Gastrocnemius medialis (tissue), 4 donors: Measurements from ENCODE around the gene GAS7. TPM values are rescaled to one million over a fixed set of nuclear protein-coding genes. Genes with fewer than 3 reads are reported as not detected.

Experiments used
- ATAC-seq, 2 donors: fragments of 150-250 bp; one replicate each; pipeline ENCODE4 v1.9.1; 2016
- DNase-seq, 2 donors: peaks; one replicate each; pipeline ENCODE4 v3.0.0-alpha.2; 2019
- H3K27ac ChIP-seq, 4 donors: fragments of 200-600 bp; sonication (generic); 1 replicate in 1 of 4; 2 replicates in 3 of 4; pipeline ENCODE4 v1.5.1; 2016 to 2018; ENCODE audit warnings: mild to moderate bottlenecking in 2 of 4, moderate library complexity in 1 of 4
- H3K27me3 ChIP-seq, 3 donors: fragments of 200-600 bp; sonication (generic) in 2 of 3; 1 replicate in 1 of 3; 2 replicates in 2 of 3; pipeline versions ENCODE4 v1.5.1 to v1.6.0; 2016 to 2019; ENCODE audit warnings: mild to moderate bottlenecking in 1 of 3, moderate library complexity in 1 of 3
- H3K36me3 ChIP-seq, 2 donors: fragments of 200-600 bp; sonication (generic) in 1 of 2; one replicate each; pipeline ENCODE4 v1.5.1; 2017 to 2018
- H3K4me1 ChIP-seq, 2 donors: fragments of 200-600 bp; sonication (generic) in 1 of 2; one replicate each; pipeline ENCODE4 v1.5.1; 2016 to 2017; ENCODE audit warnings: mild to moderate bottlenecking in 2 of 2
- H3K4me3 ChIP-seq, 4 donors: fragments of 200-600 bp; sonication (generic) in 3 of 4; 1 replicate in 1 of 4; 2 replicates in 3 of 4; pipeline ENCODE4 v1.5.1; 2016 to 2019; ENCODE audit warnings: mild to moderate bottlenecking in 2 of 4
- H3K9me3 ChIP-seq, 3 donors: fragments of 200-600 bp; sonication (generic) in 2 of 3; 1 replicate in 1 of 3; 2 replicates in 2 of 3; pipeline ENCODE4 v1.5.1; 2016 to 2019
- POLR2A ChIP-seq, 2 donors: fragments of 450-650 bp; IDR thresholded peaks; one replicate each; pipeline ENCODE4 v1.6.1; 2017; ENCODE audit warnings: antibody characterized with exemption in 2 of 2, mild to moderate bottlenecking in 2 of 2, moderate library complexity in 2 of 2
- in situ Hi-C, 4 donors: fragments of 200-750 bp; cut with MboI; loops; one replicate each; pipeline versions ENCODE4 v1.15.0 to v1.8.0; 2017; ENCODE audit warnings: low sequenced_read_pairs in 4 of 4
- intact Hi-C: fragments of 100-400 bp; cut with DNase I; formaldehyde crosslinking; loops from one replicate; pipeline ENCODE4 v1.15.1; 2023; ENCODE audit warnings: low total_unique reads
- total RNA-seq, 4 donors: library from RNA; depleted of rRNA; stranded (reverse); fragments of >200 nt; gene quantifications; one replicate each; pipeline versions ENCODE4 v1.1.0 to v1.2.3, GENCODE V29; 2016
- TF ChIP-seq, protein P1 (sequence below), 5 experiments: fragments of 450-650 bp in 3 of 5; fragments of 200-600 bp in 2 of 5; sonication (generic) in 2 of 5; IDR thresholded peaks in 4 of 5; conservative IDR thresholded peaks in 1 of 5; 1 replicate in 4 of 5; 2 replicates in 1 of 5; pipeline ENCODE4 v1.5.1; 2016 to 2019; ENCODE audit warnings: antibody characterized with exemption in 5 of 5, mild to moderate bottlenecking in 3 of 5, moderate library complexity in 3 of 5

GAS7 gene
- total RNA-seq, 4 donors from 2014 or later: 5.8 to 7.1 (median 6.1) TPM

DNA sequence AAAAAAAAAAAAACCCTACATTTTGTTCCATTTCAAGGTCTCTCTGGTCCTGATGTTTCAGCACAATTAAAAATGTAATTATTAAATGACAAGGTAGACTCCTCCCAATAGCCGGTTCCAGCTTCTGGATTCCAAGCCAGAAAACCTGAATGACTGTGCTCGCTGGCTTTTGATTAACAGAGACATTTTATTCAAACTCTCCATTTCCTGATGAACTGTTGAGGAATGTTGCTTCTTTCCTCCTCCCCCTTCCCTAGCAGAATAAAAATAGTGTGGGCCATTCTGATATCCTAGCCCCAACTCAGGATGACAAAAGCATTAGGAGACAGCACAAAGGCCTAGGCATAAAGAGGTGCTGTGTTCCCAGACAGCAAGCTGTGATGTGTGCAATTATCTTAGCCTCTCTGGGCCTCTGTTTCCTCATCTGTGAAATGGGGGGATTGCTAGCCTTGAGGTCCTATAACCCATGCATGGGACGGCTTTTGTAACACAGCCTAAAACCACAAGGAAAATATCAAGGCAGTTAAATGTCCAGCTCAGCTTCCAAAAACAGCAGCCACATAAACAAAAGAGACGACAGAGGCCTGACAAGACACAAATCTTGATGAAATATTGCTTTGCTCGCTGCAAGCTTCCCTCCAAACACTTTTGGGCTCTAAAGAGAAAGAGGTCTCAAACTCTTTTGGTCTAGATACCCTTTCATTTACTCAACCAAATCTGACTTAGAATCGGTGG lies 166.1 kb downstream of the GAS7 start:
- no peak for TF ChIP-seq POLR2A (IDR thresholded peaks at IDR 0.05)
- TF ChIP-seq, protein P1, sequence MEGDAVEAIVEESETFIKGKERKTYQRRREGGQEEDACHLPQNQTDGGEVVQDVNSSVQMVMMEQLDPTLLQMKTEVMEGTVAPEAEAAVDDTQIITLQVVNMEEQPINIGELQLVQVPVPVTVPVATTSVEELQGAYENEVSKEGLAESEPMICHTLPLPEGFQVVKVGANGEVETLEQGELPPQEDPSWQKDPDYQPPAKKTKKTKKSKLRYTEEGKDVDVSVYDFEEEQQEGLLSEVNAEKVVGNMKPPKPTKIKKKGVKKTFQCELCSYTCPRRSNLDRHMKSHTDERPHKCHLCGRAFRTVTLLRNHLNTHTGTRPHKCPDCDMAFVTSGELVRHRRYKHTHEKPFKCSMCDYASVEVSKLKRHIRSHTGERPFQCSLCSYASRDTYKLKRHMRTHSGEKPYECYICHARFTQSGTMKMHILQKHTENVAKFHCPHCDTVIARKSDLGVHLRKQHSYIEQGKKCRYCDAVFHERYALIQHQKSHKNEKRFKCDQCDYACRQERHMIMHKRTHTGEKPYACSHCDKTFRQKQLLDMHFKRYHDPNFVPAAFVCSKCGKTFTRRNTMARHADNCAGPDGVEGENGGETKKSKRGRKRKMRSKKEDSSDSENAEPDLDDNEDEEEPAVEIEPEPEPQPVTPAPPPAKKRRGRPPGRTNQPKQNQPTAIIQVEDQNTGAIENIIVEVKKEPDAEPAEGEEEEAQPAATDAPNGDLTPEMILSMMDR (IDR thresholded peaks at IDR 0.05 in 4 of 5, conservative IDR thresholded peaks at IDR 0.05 in 1 of 5): no peak
- Histone ChIP-seq H3K4me1 (peaks cover 0 to 6% of the 10 kb centered on the region in 2 donors), H3K9me3 (no peaks in the 10 kb centered on the region), H3K27me3 (peaks cover 0 to 6% (median 0%) of the 10 kb centered on the region in 3 donors), H3K4me3 (no peak overlapping the region), H3K27ac (no peak overlapping the region), H3K36me3 (no peaks in the 10 kb centered on the region)
- in situ Hi-C loops: loop anchor here in 1 of 4 donors (25.0 kb wide), 1 partner anchor 105 kb away; no protein-coding TSS in a partner anchor
- intact Hi-C loops: no loop called here
- ATAC-seq (no peak), DNase-seq (no peak)

DNA sequence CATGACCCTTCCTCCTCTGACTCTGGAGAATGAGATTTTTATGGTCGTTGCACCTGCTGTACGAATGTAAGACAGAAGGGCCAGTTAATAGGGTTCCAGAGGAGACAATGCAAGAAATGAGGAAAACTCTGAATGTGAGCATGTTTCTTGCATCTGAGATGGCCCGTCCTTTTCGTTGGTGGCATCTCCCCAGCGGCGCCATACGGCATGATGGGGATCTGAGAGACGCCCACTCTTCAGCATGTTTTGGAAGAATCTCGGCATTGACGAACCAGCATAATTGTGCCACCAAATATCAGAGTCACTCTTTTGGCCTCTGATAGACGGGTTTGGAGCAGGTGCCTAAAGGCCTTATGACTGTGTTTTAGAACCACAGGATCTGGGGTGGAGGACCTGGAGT lies 166.8 kb downstream of the GAS7 start:
- in situ Hi-C loops (loop anchor here in 1 of 4 donors (25.0 kb wide), 1 partner anchor 106 kb away; no protein-coding TSS in a partner anchor), intact Hi-C loops (no loop called here)
- Histone ChIP-seq H3K36me3 (no peaks in the 10 kb centered on the region), H3K4me1 (peaks cover 0 to 6% of the 10 kb centered on the region in 2 donors), H3K27me3 (peaks cover 0 to 6% (median 0%) of the 10 kb centered on the region in 3 donors), H3K4me3 (no peak overlapping the region), H3K27ac (no peak overlapping the region), H3K9me3 (no peaks in the 10 kb centered on the region)
- TF ChIP-seq, protein P1 (IDR thresholded peaks at IDR 0.05 in 4 of 5, conservative IDR thresholded peaks at IDR 0.05 in 1 of 5): no peak
- no peak for TF ChIP-seq POLR2A (IDR thresholded peaks at IDR 0.05)
- no peak for DNase-seq
- no peak for ATAC-seq

DNA sequence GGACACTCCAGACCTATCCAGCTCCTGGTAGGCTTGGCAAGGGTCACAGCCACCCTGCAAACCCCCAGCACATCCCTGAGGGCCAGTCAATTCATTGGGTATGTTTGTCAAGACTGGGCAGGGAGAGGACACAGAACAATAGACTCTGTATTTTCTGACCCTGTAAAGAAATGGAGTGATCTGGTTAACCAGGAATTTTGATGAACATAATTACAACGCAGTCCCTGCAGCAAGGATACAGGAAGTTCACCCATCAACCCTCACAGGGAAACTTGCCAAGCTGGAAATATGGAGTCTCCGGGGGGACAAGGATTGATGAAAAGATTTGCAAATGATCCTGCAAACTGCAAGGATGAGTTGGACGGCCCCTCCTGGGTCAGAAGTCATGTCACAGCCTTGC lies 167.3 kb downstream of the GAS7 start:
- DNase-seq (no peak), ATAC-seq (no peak)
- in situ Hi-C loops: loop anchor here in 1 of 4 donors (25.0 kb wide), 1 partner anchor 106 kb away; no protein-coding TSS in a partner anchor
- H3K9me3 ChIP-seq: no peaks in the 10 kb centered on the region
- intact Hi-C loops: no loop called here
- H3K27ac ChIP-seq: no peak overlapping the region
- H3K36me3 ChIP-seq: no peaks in the 10 kb centered on the region
- peaks cover 0 to 6% of the 10 kb centered on the region in 2 donors for H3K4me1 ChIP-seq
- H3K4me3 ChIP-seq: no peak overlapping the region
- peaks cover 0 to 6% (median 0%) of the 10 kb centered on the region in 3 donors for H3K27me3 ChIP-seq
- TF ChIP-seq POLR2A (IDR thresholded peaks at IDR 0.05): no peak
- TF ChIP-seq, protein P1 (IDR thresholded peaks at IDR 0.05 in 4 of 5, conservative IDR thresholded peaks at IDR 0.05 in 1 of 5): no peak

DNA sequence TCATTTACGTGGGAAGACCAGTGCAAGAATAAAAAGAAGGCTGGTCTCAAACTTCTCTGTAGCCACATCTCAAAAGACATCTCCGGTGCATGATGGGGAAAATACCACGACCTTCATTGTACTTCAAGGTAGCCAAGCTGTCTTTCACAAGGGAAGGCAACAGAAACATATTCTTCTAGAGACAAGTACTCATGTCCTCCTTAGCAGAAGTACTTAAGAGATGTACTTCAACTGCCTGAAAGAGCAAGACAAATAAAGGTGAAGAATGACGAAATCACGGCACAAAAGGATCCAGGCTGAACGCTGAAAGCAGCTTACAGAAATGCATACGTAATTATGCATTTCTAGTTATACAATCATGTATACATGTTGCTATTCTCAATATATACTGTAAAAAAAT lies 169.3 kb downstream of the GAS7 start:
- H3K4me1 ChIP-seq: peaks cover 0 to 6% of the 10 kb centered on the region in 2 donors
- TF ChIP-seq, protein P1 (IDR thresholded peaks at IDR 0.05 in 4 of 5, conservative IDR thresholded peaks at IDR 0.05 in 1 of 5): no peak
- no peak for TF ChIP-seq POLR2A (IDR thresholded peaks at IDR 0.05)
- H3K4me3 ChIP-seq: no peak overlapping the region
- ATAC-seq (no peak), DNase-seq (no peak)
- H3K27me3 ChIP-seq: no peaks in the 10 kb centered on the region
- in situ Hi-C loops (loop anchor here in 1 of 4 donors (25.0 kb wide), 1 partner anchor 108 kb away; no protein-coding TSS in a partner anchor), intact Hi-C loops (no loop called here)
- no peaks in the 10 kb centered on the region for H3K9me3 ChIP-seq
- no peak overlapping the region for H3K27ac ChIP-seq
- H3K36me3 ChIP-seq: no peaks in the 10 kb centered on the region
